ENCODE results near the gene SQSTM1. TPM values are rescaled to one million over a fixed set of nuclear protein-coding genes. Genes with fewer than 3 reads are reported as not detected.

SQSTM1 gene
- total and polyA plus RNA-seq, 9 of the 15 experiments (the other 6 are each of a cell fraction or from before 2014, with no cell fraction given), result 5.6 to 148 (median 64.0) TPM

- Histone ChIP-seq H3K79me2 (ENCODE audit: control insufficient read depth, insufficient read depth, low read length) (peaks cover 13% of the 10 kb centered on the region), H3K9ac (ENCODE audit: insufficient read depth in 1 of 2, low read depth in 2 of 2, low read length in 2 of 2) (no peak overlapping the region), H3K9me3 (replicated peaks; ENCODE audit: control insufficient read depth, insufficient read depth, low read depth, low read length) (no peaks in the 10 kb centered on the region), H4K20me1 (replicated peaks; ENCODE audit: control insufficient read depth, insufficient read depth, low read length) (no peaks in the 10 kb centered on the region), H3K36me3 (ENCODE audit: control insufficient read depth, insufficient read depth, low read length) (peaks cover 64% of the 10 kb centered on the region; the same call in 2 of the 3 replicates), H3K9me1 (ENCODE audit: control insufficient read depth, insufficient read depth, low read length) (no peaks in the 10 kb centered on the region), H3K27ac (ENCODE audit: extremely low read depth, low read depth, low read length) (no peak overlapping the region), H3K4me2 (ENCODE audit: insufficient read depth, low read length) (no peak overlapping the region), H3K4me3 (no peak overlapping the region), H2AFZ (ENCODE audit: low read depth, low read length) (no peak overlapping the region), H3K4me1 (replicated peaks in 1 of 2; ENCODE audit: control insufficient read depth in 2 of 2, insufficient read depth in 2 of 2, low read length in 2 of 2) (peaks cover 9 to 61% of the 10 kb centered on the region in 2 experiments), H3K27me3 (ENCODE audit: control insufficient read depth in 2 of 2, insufficient read depth in 2 of 2, low read length in 2 of 2) (no peaks in the 10 kb centered on the region)
- ATAC-seq (no peak), DNase-seq (ENCODE audit: extremely low read depth in 1 of 4, low spot score in 3 of 4) (no peak), FAIRE-seq (no peak)
- intact Hi-C loops (cut with micrococcal nuclease), result no loop called here
- ChIA-PET POLR2A (interaction anchor here (0.5 to 1.1 kb wide), 2 partner anchors 12 to 30 kb away, joined by 3 to 5 read pairs; no protein-coding TSS in a partner anchor), CTCF (ENCODE audit: low intra/inter-chr PET ratio) (no interaction called here)
- 96% methylated on average over 31 of the region's 36 CpGs for WGBS (ENCODE audit: insufficient coverage, low coverage, missing lambda C conversion rate)
- no TSS peak for BruUV-seq (replicated peaks)
- in situ Hi-C loops (cut with MboI), result no loop called here
- TF ChIP-seq BACH1 (tag; IDR thresholded peaks at IDR 0.05) (no peak), SLC30A9 (CRISPR knock-in tag; IDR thresholded peaks at IDR 0.05) (no peak), EWSR1 (IDR thresholded peaks at IDR 0.05; ENCODE audit: borderline replicate concordance, low read depth, partially characterized antibody) (no peak), ILK (tag; IDR thresholded peaks at IDR 0.05; ENCODE audit: borderline replicate concordance, low read depth) (no peak), ZNF639 (CRISPR knock-in tag; conservative IDR thresholded peaks at IDR 0.05 in 1 of 2, IDR thresholded peaks at IDR 0.05 in 1 of 2) (no peak), CBFA2T2 (conservative IDR thresholded peaks at IDR 0.05) (no peak), ETV5 (CRISPR knock-in tag; IDR thresholded peaks at IDR 0.05; ENCODE audit: low read depth) (no peak), ZNF707 (CRISPR knock-in tag; conservative IDR thresholded peaks at IDR 0.05) (no peak), PHB2 (IDR thresholded peaks at IDR 0.05; ENCODE audit: low read depth) (no peak), NFATC3 (IDR thresholded peaks at IDR 0.05) (no peak), ETV1 (tag; conservative IDR thresholded peaks at IDR 0.05; ENCODE audit: low read depth) (no peak), SMARCA4 (IDR thresholded peaks at IDR 0.05) (no peak), TOE1 (IDR thresholded peaks at IDR 0.05; ENCODE audit: borderline replicate concordance) (no peak), TOE1 (CRISPR knock-in tag; IDR thresholded peaks at IDR 0.05; ENCODE audit: borderline replicate concordance, low read depth) (no peak), DIDO1 (tag; IDR thresholded peaks at IDR 0.05; ENCODE audit: low read depth) (no peak)
Measured at GRCh38 chr5:179798771-179799643, 21.7 kb upstream of the SQSTM1 start.

Data from K562 (cell line).